ENCODE results near the gene NPY. TPM values are rescaled to one million over a fixed set of nuclear protein-coding genes. Genes with fewer than 3 reads are reported as not detected.

NPY gene
- total and polyA plus RNA-seq, 9 of the 15 experiments (the other 6 are each of a cell fraction or from before 2014, with no cell fraction given): not detected

GRCh38 chr7:24251568-24251967 lies 32.4 kb upstream of the NPY start:
- DNase-seq (ENCODE audit: extremely low read depth in 1 of 4, low spot score in 3 of 4) (no peak), ATAC-seq (no peak), FAIRE-seq (no peak)
- H3K9ac ChIP-seq (ENCODE audit: insufficient read depth in 1 of 2, low read depth in 2 of 2, low read length in 2 of 2): no peak overlapping the region
- in situ Hi-C loops (cut with MboI) (no loop called here), intact Hi-C loops (cut with micrococcal nuclease) (no loop called here)
- WGBS (ENCODE audit: insufficient coverage, low coverage, missing lambda C conversion rate): 0% methylated on average over 2 of the region's 2 CpGs
- no peak overlapping the region for H3K27ac ChIP-seq (ENCODE audit: extremely low read depth, low read depth, low read length)
- H2AFZ ChIP-seq (ENCODE audit: low read depth, low read length): no peak overlapping the region
- no peak overlapping the region for H3K4me2 ChIP-seq (ENCODE audit: insufficient read depth, low read length)
- no peak overlapping the region for H3K4me3 ChIP-seq
- no peak for TF ChIP-seq MEIS2 (IDR thresholded peaks at IDR 0.05; ENCODE audit: partially characterized antibody)
- no peak for TF ChIP-seq ZNF766 (CRISPR knock-in tag; conservative IDR thresholded peaks at IDR 0.05)
- TF ChIP-seq TAF7 (tag; IDR thresholded peaks at IDR 0.05): no peak
- TF ChIP-seq NFRKB (IDR thresholded peaks at IDR 0.05; ENCODE audit: low read depth): no peak
- no peak for TF ChIP-seq NFIX (CRISPR knock-in tag; IDR thresholded peaks at IDR 0.05; ENCODE audit: low read depth)
- TF ChIP-seq WHSC1 (IDR thresholded peaks at IDR 0.05; ENCODE audit: low read length): no peak
- TF ChIP-seq SP2 (IDR thresholded peaks at IDR 0.05; ENCODE audit: extremely low read depth, low read depth, low read length, poor library complexity, severe bottlenecking): no peak
- TF ChIP-seq FOXJ2 (tag; IDR thresholded peaks at IDR 0.05): no peak
- no peak for TF ChIP-seq TARDBP (IDR thresholded peaks at IDR 0.05)
- no peak for TF ChIP-seq MTA1 (IDR thresholded peaks at IDR 0.05; ENCODE audit: borderline replicate concordance)
- TF ChIP-seq EGR1 (conservative IDR thresholded peaks at IDR 0.05): no peak
- peak; percentile 35; the same call in 1 of the 2 replicates for TF ChIP-seq ZEB2 (IDR thresholded peaks at IDR 0.05)
- TF ChIP-seq, protein P1, sequence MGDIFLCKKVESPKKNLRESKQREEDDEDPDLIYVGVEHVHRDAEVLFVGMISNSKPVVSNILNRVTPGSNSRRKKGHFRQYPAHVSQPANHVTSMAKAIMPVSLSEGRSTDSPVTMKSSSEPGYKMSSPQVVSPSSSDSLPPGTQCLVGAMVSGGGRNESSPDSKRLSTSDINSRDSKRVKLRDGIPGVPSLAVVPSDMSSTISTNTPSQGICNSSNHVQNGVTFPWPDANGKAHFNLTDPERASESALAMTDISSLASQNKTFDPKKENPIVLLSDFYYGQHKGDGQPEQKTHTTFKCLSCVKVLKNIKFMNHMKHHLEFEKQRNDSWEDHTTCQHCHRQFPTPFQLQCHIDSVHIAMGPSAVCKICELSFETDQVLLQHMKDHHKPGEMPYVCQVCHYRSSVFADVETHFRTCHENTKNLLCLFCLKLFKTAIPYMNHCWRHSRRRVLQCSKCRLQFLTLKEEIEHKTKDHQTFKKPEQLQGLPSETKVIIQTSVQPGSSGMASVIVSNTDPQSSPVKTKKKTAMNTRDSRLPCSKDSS (IDR thresholded peaks at IDR 0.05; ENCODE audit: low read depth, partially characterized antibody): peak; percentile 62
- no peak for TF ChIP-seq CBFA2T3 (IDR thresholded peaks at IDR 0.05)
- H3K4me1 ChIP-seq (replicated peaks in 1 of 2; ENCODE audit: control insufficient read depth in 2 of 2, insufficient read depth in 2 of 2, low read length in 2 of 2): no peaks in the 10 kb centered on the region
- ChIA-PET POLR2A (no interaction called here), CTCF (ENCODE audit: low intra/inter-chr PET ratio) (no interaction called here)
- no peaks in the 10 kb centered on the region for H4K20me1 ChIP-seq (replicated peaks; ENCODE audit: control insufficient read depth, insufficient read depth, low read length)
- BruUV-seq (replicated peaks): no TSS peak
- no peaks in the 10 kb centered on the region for H3K79me2 ChIP-seq (ENCODE audit: control insufficient read depth, insufficient read depth, low read length)
- H3K36me3 ChIP-seq (ENCODE audit: control insufficient read depth, insufficient read depth, low read length): no peaks in the 10 kb centered on the region
- H3K9me3 ChIP-seq (replicated peaks; ENCODE audit: control insufficient read depth, insufficient read depth, low read depth, low read length): no peaks in the 10 kb centered on the region
- H3K27me3 ChIP-seq (ENCODE audit: control insufficient read depth in 2 of 2, insufficient read depth in 2 of 2, low read length in 2 of 2): no peaks in the 10 kb centered on the region
- no peaks in the 10 kb centered on the region for H3K9me1 ChIP-seq (ENCODE audit: control insufficient read depth, insufficient read depth, low read length)

All from K562 (cell line).